GM19468 (cell line): Measurements from ENCODE around the gene COL4A1.
"Not testable (repeated sequence)": the region's sequence is repeated elsewhere in the genome, so short reads cannot be mapped to it uniquely, and the experiment has no call there.

ENCODE experiments used
- ATAC-seq: cut with Tn5 transposase; IDR thresholded peaks from one replicate; pipeline ENCODE4 v1.9.1; 2021; ENCODE audit warnings: mild to moderate bottlenecking, moderate library complexity, moderate number of reproducible peaks; ENCODE audit not compliant: unreplicated experiment; ENCODE audit errors: extremely low read depth

The COL4A1 gene

GRCh38 chr13:110326263-110326904 lies 19.4 kb upstream of the COL4A1 start:
- ATAC-seq: no peak

DNA sequence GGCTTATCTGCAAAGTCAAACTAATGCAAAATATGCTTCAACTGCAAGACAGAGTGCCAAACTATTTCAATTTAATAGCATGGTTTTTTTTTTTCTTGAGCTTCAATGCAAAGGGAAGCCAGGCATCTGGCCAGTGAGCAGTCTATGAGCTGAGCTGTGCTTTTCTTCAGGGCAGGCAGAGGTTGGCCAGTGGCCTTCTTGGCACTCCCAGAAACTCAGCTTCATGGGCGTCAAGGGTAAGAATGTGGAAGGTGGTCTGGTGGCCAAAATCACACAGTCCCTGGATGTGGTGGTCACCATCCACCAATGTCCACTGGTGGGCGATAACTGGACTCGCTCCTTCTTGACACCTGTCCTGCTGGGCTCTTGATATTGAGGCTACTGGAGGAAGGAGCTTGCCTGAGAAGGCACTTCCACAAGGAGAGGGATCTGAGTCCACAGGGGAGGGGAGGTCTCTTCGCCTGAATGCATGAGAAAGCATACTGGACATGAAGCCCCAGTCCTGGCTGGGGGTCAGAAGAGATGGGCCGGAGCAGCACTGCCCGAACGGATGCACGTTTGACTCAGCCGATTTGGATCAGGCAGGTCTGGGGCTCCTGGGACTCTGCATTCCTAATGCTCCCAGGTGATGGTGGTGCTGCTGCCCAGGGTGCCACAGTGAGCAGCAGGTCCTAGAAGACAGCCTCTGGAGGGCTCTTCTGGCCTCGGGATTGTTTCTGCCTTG lies 17.2 kb upstream of the COL4A1 start:
- ATAC-seq: no peak

GRCh38 chr13:110323172-110323891 lies 16.4 kb upstream of the COL4A1 start:
- ATAC-seq: no peak

DNA sequence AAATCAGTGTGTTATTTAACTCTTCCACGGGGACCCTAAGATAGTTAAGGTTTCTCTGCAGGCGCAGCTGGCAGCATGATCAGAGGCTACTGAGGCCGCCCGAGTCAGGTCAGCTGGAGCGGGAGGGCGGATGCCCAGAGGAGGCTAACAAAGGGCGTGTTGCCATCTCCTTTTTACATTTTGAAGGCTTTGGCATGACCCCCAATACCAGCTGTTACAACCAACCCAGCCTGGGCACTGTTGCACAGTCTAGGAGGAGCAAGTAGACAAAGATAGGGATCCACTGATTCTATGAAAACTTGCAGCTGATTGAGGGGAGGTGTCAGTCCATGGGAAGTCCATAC lies 15.8 kb upstream of the COL4A1 start:
- no peak for ATAC-seq

DNA sequence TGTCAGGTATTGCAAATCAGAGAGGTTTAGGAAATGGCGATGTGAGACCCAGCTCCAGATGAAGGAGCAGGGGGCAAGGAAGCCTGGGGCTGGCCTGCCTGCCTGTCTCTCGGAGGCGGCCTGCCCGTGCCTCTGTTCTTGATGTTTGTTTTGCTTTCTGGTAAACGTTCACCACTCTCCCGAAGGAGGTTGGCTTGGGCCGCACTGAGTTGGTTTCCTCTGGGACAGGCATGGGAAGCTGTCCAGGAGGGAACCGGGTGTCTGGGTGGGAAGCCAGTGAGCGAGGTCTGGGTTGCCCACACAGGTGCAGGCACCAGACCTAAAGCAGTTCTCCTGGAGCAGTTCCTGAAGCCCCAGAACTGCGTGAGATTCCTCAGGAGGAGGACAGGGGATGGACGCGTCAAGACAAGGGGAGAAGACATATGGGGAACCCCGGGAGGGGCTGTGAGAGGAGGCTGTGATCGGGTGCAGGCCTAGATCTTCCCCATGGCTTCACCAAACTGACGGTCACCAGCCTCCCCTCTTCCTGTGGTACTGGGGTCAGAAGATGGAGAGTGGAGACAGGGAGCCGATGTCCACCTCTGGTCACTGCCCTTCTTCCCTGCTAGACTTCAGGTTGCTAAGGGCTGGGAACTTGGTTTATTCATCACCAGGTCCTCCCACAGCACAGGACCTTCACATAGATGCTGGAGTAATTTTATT lies 15.3 kb upstream of the COL4A1 start:
- no peak for ATAC-seq

- ATAC-seq: not testable (repeated sequence)
Measured at GRCh38 chr13:110321573-110321972, 14.6 kb upstream of the COL4A1 start.

- no peak for ATAC-seq
Measured at GRCh38 chr13:110320645-110321044, 13.7 kb upstream of the COL4A1 start.

GRCh38 chr13:110319774-110320509 lies 13.0 kb upstream of the COL4A1 start:
- ATAC-seq: no peak

GRCh38 chr13:110319397-110319773 lies 12.4 kb upstream of the COL4A1 start:
- no peak for ATAC-seq

GRCh38 chr13:110318920-110319319 lies 12.0 kb upstream of the COL4A1 start:
- no peak for ATAC-seq

DNA sequence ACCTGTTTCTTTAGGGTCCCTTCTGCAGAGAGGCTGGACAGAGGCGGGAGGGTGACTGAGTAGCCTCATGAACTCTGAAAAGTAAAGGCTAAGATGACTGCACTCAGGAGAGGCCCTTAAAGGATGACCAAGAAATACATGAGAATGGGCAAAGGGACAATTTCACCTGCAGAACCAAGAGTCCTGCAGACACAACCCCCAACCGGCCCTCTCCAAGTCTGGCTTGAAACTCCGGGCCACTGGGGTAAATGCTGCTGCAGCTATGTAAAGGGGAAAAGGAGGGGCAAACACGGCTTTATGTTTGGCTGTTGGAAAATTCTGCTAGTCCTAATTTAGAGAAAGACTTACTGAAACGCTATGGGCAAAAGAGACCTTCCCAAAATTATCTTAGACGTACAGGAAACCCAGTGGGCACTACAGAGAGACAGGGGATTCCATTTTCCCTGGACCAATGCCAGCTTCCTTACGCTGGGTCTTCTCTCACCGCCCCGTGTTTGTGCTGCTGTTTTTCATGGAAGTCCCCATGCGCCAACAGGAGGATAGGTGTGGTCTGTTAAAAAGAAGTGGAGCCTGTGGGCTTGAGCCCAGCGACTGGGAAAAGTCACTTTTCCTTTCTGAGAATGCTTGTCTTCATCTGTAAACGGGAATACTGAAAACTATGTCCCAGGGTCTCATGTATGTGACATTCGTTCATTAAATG lies 10.7 kb upstream of the COL4A1 start:
- no peak for ATAC-seq

DNA sequence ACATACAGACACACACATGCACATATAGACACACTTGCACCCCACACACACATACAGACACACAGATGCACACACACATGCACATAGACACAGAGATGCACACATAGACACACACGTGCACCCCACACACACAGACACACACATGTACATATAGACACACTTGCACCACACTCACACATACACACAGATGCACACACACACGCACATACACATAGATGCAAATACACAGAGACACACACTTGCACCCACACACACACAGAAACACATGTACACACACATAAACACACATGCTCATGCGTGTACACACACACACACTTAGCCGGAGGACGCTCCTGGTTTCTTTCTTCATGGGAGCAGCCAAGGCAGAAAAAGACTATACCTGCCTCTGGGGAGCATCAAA lies 10.1 kb upstream of the COL4A1 start:
- ATAC-seq: no peak

DNA sequence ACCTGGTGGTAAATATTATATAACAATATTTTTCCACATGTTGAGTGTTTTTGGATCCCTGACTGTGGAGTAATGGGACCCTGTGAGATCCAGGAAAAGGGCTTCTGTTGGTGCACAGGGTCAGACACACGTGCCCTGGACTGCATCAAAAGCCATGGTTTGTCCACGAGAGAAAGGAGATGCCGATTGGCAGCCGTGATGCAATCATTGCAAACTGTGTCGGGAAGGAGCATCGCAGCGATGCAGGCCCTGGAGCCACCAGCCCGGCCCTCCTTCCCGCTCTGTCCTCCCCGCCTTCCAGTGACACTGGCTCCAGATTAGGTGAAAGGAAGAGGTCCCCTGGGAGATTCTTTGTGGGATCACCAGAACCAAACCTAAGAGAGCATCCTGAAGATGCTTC lies 9.2 kb upstream of the COL4A1 start:
- ATAC-seq: no peak

DNA sequence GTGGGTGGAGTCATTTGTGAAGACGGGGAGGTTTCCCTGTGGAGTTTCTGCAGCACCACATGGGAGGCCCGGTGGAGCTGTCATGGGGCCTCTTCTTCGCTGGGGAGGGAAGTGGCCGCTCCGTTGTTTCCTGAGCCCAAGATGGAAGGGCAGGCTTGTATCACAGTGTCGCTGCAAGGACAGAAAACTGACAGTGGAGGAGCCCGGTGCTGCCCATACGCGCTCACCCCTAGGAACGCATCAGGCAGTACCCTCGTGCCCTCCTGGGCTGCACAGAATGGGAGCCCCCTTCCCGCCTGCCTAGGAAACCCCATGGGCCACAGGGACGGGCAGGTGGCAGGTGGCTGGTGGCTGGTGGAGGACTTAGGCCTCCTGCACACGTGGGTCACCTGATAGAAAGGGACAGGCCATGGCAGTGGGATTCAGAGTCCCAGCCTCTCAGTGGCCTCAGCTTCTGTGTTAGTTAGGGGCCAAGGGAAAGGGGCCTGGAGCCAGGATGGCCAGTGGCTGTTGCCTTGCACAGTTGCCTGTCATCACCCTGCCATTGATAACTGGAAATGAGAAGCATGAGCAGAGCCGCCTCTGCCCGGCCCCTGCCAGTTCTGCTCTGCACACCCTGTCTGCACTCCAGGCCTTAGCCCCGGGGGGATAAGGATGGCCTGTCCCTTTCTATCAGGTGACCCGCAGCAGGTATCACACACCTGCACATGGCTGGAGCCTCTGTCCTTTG lies 7.7 kb upstream of the COL4A1 start:
- ATAC-seq: no peak

- not testable (repeated sequence) for ATAC-seq
Measured at GRCh38 chr13:110313733-110314132, 6.8 kb upstream of the COL4A1 start.

DNA sequence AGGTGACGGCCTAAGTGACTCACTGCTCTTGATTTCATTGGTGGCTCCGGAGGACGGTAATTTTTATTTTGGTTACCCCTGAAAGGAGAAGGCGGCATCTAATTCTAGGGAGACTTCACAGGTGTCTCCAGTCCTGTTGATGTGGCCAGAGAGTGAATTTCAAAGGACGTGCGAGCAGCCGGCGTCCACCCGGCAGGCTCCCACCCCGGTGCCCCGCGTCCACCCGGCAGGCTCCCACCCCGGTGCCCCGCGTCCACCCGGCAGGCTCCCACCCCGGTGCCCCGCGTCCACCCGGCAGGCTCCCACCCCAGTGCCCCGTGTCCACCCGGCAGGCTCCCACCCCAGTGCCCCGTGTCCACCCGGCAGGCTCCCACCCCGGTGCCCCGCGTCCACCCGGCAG lies 6.3 kb upstream of the COL4A1 start:
- not testable (repeated sequence) for ATAC-seq

- no peak for ATAC-seq
Measured at GRCh38 chr13:110312339-110313031, 5.5 kb upstream of the COL4A1 start.
